ENCODE measurements around the gene OTOL1.
"Not testable (repeated sequence)": the region's sequence is repeated elsewhere in the genome, so short reads cannot be mapped to it uniquely, and the experiment has no call there.

Gene OTOL1

GRCh38 chr3:161496508-161496907 lies at the start of gene OTOL1:
Gene OTOL1 (plus strand): TSS chr3:161496808. CDS start chr3:161496808, 0 bp downstream.
- DNase-seq = no peak

- DNase-seq = no peak
Observed at GRCh38 chr3:161449785-161450184, 46.8 kb upstream of the OTOL1 start.

GRCh38 chr3:161452179-161452578 lies 44.4 kb upstream of the OTOL1 start:
- no peak for DNase-seq

GRCh38 chr3:161454615-161455014 lies 42.0 kb upstream of the OTOL1 start:
- no peak for DNase-seq

GRCh38 chr3:161455962-161456361 lies 40.6 kb upstream of the OTOL1 start:
- no peak for DNase-seq

- DNase-seq = no peak
Observed at GRCh38 chr3:161462138-161462537, 34.5 kb upstream of the OTOL1 start.

- DNase-seq = no peak
Observed at GRCh38 chr3:161471211-161471610, 25.4 kb upstream of the OTOL1 start.

- no peak for DNase-seq
Observed at GRCh38 chr3:161474139-161474538, 22.5 kb upstream of the OTOL1 start.

- DNase-seq = no peak
Observed at GRCh38 chr3:161474741-161475140, 21.9 kb upstream of the OTOL1 start.

GRCh38 chr3:161475206-161475605 lies 21.4 kb upstream of the OTOL1 start:
- DNase-seq = no peak

GRCh38 chr3:161475905-161476304 lies 20.7 kb upstream of the OTOL1 start:
- no peak for DNase-seq

GRCh38 chr3:161484226-161484625 lies 12.4 kb upstream of the OTOL1 start:
- no peak for DNase-seq

- not testable (repeated sequence) for DNase-seq
Observed at GRCh38 chr3:161488284-161488683, 8.3 kb upstream of the OTOL1 start.

- no peak for DNase-seq
Observed at GRCh38 chr3:161489395-161489794, 7.2 kb upstream of the OTOL1 start.

- not testable (repeated sequence) for DNase-seq
Observed at GRCh38 chr3:161490845-161491244, 5.8 kb upstream of the OTOL1 start.

GRCh38 chr3:161498259-161498921 lies 1.8 kb downstream of the OTOL1 start:
- no peak for DNase-seq

- no peak for DNase-seq
Observed at GRCh38 chr3:161500068-161500796, 3.6 kb downstream of the OTOL1 start.

GRCh38 chr3:161503271-161503670 lies 6.7 kb downstream of the OTOL1 start:
- no peak for DNase-seq

GRCh38 chr3:161508852-161509477 lies 12.4 kb downstream of the OTOL1 start:
- no peak for DNase-seq

- peak in 1 of 2 experiments; percentile 7 for DNase-seq
Observed at GRCh38 chr3:161510510-161511260, 14.1 kb downstream of the OTOL1 start.

GRCh38 chr3:161523916-161524315 lies 27.3 kb downstream of the OTOL1 start:
- DNase-seq = no peak

- no peak for DNase-seq
Observed at GRCh38 chr3:161531930-161532329, 35.3 kb downstream of the OTOL1 start.

- DNase-seq = no peak
Observed at GRCh38 chr3:161540594-161540993, 44.0 kb downstream of the OTOL1 start.
